ENCODE data around the gene REEP1. TPM values are rescaled to one million over a fixed set of nuclear protein-coding genes. Genes with fewer than 3 reads are reported as not detected.

The REEP1 gene
- total and polyA plus RNA-seq, 9 of the 15 experiments (the other 6 are each of a cell fraction or from before 2014, with no cell fraction given) = 0.11 to 0.67 (median 0.13) TPM

DNA sequence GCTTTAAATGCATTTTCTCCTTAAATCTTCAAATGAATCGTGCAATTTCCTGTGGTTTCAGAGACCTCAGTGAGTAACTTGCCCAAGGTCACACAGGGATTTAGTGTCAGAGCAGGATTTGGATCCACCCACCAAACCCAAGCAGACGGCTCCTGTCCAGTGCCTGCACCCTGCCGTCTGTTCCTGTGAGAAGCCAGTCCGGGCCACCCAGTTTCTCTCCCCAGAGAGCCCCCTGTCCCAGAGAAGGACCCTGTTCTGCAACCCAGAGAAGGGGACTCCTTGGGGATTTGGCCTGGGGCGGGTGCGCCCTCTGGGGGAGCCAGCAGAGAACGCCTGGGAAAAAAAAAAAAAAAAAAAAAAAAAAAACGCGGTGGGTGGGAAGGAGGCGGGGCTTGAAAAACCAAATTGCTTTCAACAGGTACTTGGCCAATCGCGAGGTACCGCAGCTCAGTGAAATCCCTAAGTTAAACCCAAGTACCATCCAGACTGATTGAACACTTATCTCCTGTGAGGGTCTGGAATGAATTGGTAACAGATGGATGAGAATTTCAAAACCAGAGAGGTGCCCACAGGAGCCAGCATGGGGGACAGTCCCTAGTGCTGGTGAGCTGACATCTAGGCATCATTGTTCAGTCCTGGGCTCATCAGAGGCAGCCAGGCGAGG is 30.9 kb upstream of the REEP1 start:
- ChIA-PET POLR2A (interaction anchor here (0.7 kb wide), 1 partner anchor 9 kb away, joined by 3 read pairs; no protein-coding TSS in a partner anchor), CTCF (ENCODE audit: low intra/inter-chr PET ratio) (interaction anchor here (0.7 to 2.0 kb wide), 4 partner anchors 146 to 541 kb away, joined by 3 to 20 read pairs (median 8); no protein-coding TSS in a partner anchor)
- Histone ChIP-seq H3K9me1 (ENCODE audit: control insufficient read depth, insufficient read depth, low read length) (no peaks in the 10 kb centered on the region), H4K20me1 (replicated peaks; ENCODE audit: control insufficient read depth, insufficient read depth, low read length) (no peaks in the 10 kb centered on the region), H3K36me3 (ENCODE audit: control insufficient read depth, insufficient read depth, low read length) (no peaks in the 10 kb centered on the region), H3K4me2 (ENCODE audit: insufficient read depth, low read length) (peak overlapping the region; percentile 13; the same call in 1 of the 2 replicates), H3K9me3 (replicated peaks; ENCODE audit: control insufficient read depth, insufficient read depth, low read depth, low read length) (peaks cover 2% of the 10 kb centered on the region), H3K9ac (ENCODE audit: insufficient read depth in 1 of 2, low read depth in 2 of 2, low read length in 2 of 2) (no peak overlapping the region), H3K27me3 (ENCODE audit: control insufficient read depth in 2 of 2, insufficient read depth in 2 of 2, low read length in 2 of 2) (peaks cover 2 to 13% of the 10 kb centered on the region in 2 experiments; a peak in 4 of 5 replicates), H3K4me1 (replicated peaks in 1 of 2; ENCODE audit: control insufficient read depth in 2 of 2, insufficient read depth in 2 of 2, low read length in 2 of 2) (no peaks in the 10 kb centered on the region; a peak in 2 of 5 replicates), H3K27ac (ENCODE audit: extremely low read depth, low read depth, low read length) (no peak overlapping the region), H3K4me3 (no peak overlapping the region), H2AFZ (ENCODE audit: low read depth, low read length) (0 out of 2 replicates have a peak overlapping the region, but pooled peaks have one; percentile 20), H3K79me2 (ENCODE audit: control insufficient read depth, insufficient read depth, low read length) (no peaks in the 10 kb centered on the region)
- BruUV-seq (replicated peaks) = no TSS peak
- DNase-seq (ENCODE audit: extremely low read depth in 1 of 4, low spot score in 3 of 4) (peak; percentile 63 to 82 (median 66)), ATAC-seq (peak; percentile 88), FAIRE-seq (peak; percentile 82)
- in situ Hi-C loops (cut with MboI) (no loop called here), intact Hi-C loops (cut with micrococcal nuclease) (loop anchor here (1.0 to 5.0 kb wide), 3 partner anchors 147 to 541 kb away; no protein-coding TSS in a partner anchor)
- WGBS (ENCODE audit: insufficient coverage, low coverage, missing lambda C conversion rate) = 1% methylated on average over 8 of the region's 14 CpGs
- TF ChIP-seq PHF8 (IDR thresholded peaks at IDR 0.05; ENCODE audit: borderline replicate concordance, low read length) = no peak
- 0 out of 2 replicates have a peak, but pooled peaks have one; percentile 9 for TF ChIP-seq SMC3 (conservative IDR thresholded peaks at IDR 0.05; ENCODE audit: insufficient read depth, low read depth, low read length)
- TF ChIP-seq ZBTB1 (CRISPR knock-in tag; IDR thresholded peaks at IDR 0.05; ENCODE audit: borderline replicate concordance, low read depth) = no peak
- no peak for TF ChIP-seq NR2C2 (CRISPR knock-in tag; IDR thresholded peaks at IDR 0.05)
- no peak for TF ChIP-seq NR2C2 (tag; IDR thresholded peaks at IDR 0.05)
- no peak for TF ChIP-seq RBFOX2 (IDR thresholded peaks at IDR 0.05; ENCODE audit: low read depth, low read length)
- no peak for TF ChIP-seq KAT2B (IDR thresholded peaks at IDR 0.05; ENCODE audit: low read depth, low read length)
- TF ChIP-seq ZNF239 (CRISPR knock-in tag; IDR thresholded peaks at IDR 0.05) = no peak
- TF ChIP-seq, protein P1, sequence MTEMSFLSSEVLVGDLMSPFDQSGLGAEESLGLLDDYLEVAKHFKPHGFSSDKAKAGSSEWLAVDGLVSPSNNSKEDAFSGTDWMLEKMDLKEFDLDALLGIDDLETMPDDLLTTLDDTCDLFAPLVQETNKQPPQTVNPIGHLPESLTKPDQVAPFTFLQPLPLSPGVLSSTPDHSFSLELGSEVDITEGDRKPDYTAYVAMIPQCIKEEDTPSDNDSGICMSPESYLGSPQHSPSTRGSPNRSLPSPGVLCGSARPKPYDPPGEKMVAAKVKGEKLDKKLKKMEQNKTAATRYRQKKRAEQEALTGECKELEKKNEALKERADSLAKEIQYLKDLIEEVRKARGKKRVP (CRISPR knock-in tag; IDR thresholded peaks at IDR 0.05) = no peak
- no peak for TF ChIP-seq RBM17 (IDR thresholded peaks at IDR 0.05; ENCODE audit: borderline replicate concordance, low read depth, low read length)
- TF ChIP-seq, protein P2, sequence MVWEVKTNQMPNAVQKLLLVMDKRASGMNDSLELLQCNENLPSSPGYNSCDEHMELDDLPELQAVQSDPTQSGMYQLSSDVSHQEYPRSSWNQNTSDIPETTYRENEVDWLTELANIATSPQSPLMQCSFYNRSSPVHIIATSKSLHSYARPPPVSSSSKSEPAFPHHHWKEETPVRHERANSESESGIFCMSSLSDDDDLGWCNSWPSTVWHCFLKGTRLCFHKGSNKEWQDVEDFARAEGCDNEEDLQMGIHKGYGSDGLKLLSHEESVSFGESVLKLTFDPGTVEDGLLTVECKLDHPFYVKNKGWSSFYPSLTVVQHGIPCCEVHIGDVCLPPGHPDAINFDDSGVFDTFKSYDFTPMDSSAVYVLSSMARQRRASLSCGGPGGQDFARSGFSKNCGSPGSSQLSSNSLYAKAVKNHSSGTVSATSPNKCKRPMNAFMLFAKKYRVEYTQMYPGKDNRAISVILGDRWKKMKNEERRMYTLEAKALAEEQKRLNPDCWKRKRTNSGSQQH (CRISPR knock-in tag; IDR thresholded peaks at IDR 0.05) = no peak
- TF ChIP-seq, protein P3, sequence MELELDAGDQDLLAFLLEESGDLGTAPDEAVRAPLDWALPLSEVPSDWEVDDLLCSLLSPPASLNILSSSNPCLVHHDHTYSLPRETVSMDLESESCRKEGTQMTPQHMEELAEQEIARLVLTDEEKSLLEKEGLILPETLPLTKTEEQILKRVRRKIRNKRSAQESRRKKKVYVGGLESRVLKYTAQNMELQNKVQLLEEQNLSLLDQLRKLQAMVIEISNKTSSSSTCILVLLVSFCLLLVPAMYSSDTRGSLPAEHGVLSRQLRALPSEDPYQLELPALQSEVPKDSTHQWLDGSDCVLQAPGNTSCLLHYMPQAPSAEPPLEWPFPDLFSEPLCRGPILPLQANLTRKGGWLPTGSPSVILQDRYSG (tag; conservative IDR thresholded peaks at IDR 0.05; ENCODE audit: low read depth) = no peak
- no peak for TF ChIP-seq MTA2 (IDR thresholded peaks at IDR 0.05; ENCODE audit: low read depth)
